HepG2 (cell line): Measurements from ENCODE around the gene TIMM17B. TPM values are rescaled to one million over a fixed set of nuclear protein-coding genes. Genes with fewer than 3 reads are reported as not detected.

Experiments
- CBX2 ChIP-seq, 2 experiments: fragments of 200-600 bp in 1 of 2; sonication (generic); formaldehyde crosslinking in 1 of 2; IDR thresholded peaks; 2 replicates each; pipeline versions ENCODE4 v1.7.0 to v1.8.1; 2018 to 2022; ENCODE audit warnings: low read depth in 2 of 2, low read length in 1 of 2, mild to moderate bottlenecking in 1 of 2, missing genetic modification reagents in 1 of 2
- CC2D1A ChIP-seq: sonication (generic); formaldehyde crosslinking; IDR thresholded peaks from 2 replicates; pipeline ENCODE4 v1.8.1; 2023; ENCODE audit warnings: mild to moderate bottlenecking, missing genetic modification reagents
- EEA1 ChIP-seq: sonication (generic); formaldehyde crosslinking; IDR thresholded peaks from 2 replicates; pipeline ENCODE4 v1.5.1; 2020; ENCODE audit warnings: mild to moderate bottlenecking, missing genetic modification reagents, borderline replicate concordance
- FIP1L1 ChIP-seq: fragments of 200-400 bp; formaldehyde crosslinking; IDR thresholded peaks from 2 replicates; pipeline ENCODE4 v1.6.1; 2018; ENCODE audit warnings: low read depth, mild to moderate bottlenecking, low read length, moderate library complexity, borderline replicate concordance; ENCODE audit not compliant: insufficient read depth
- GMEB1 ChIP-seq: sonication (generic); formaldehyde crosslinking; IDR thresholded peaks from 2 replicates; pipeline ENCODE4 v1.5.1; 2020; ENCODE audit warnings: missing genetic modification reagents, mild to moderate bottlenecking, borderline replicate concordance
- NFYB ChIP-seq: sonication (generic); formaldehyde crosslinking; IDR thresholded peaks from 2 replicates; pipeline ENCODE4 v1.4.0; 2020; ENCODE audit warnings: missing genetic modification reagents
- SMAD3 ChIP-seq: sonication (generic); formaldehyde crosslinking; IDR thresholded peaks from 2 replicates; pipeline ENCODE4 v1.4.0; 2020; ENCODE audit warnings: missing genetic modification reagents
- TRAFD1 ChIP-seq: sonication (generic); formaldehyde crosslinking; IDR thresholded peaks from 2 replicates; pipeline ENCODE4 v1.5.1; 2020; ENCODE audit warnings: missing genetic modification reagents, mild to moderate bottlenecking, borderline replicate concordance
- ZFYVE20 ChIP-seq: sonication (generic); formaldehyde crosslinking; IDR thresholded peaks from 2 replicates; pipeline ENCODE4 v1.8.0; 2023; ENCODE audit warnings: low read depth, mild to moderate bottlenecking, moderate library complexity, missing genetic modification reagents, borderline replicate concordance
- ZNF160 ChIP-seq: sonication (generic); formaldehyde crosslinking; IDR thresholded peaks from 2 replicates; pipeline ENCODE4 v1.8.0; 2022; ENCODE audit warnings: mild to moderate bottlenecking, inconsistent platforms, missing genetic modification reagents
- ZNF205 ChIP-seq: IDR thresholded peaks from 2 replicates; pipeline ENCODE4 v1.6.1; 2018; ENCODE audit warnings: missing biosample characterization, missing genetic modification reagents
- ZNF350 ChIP-seq: sonication (generic); formaldehyde crosslinking; IDR thresholded peaks from 2 replicates; pipeline ENCODE4 v1.4.0; 2020; ENCODE audit warnings: mild to moderate bottlenecking, low read depth, missing genetic modification reagents, borderline replicate concordance
- ZNF687 ChIP-seq: sonication (generic); formaldehyde crosslinking; IDR thresholded peaks from 2 replicates; pipeline ENCODE4 v1.5.1; 2020; ENCODE audit warnings: mild to moderate bottlenecking, missing genetic modification reagents, moderate library complexity
- ZNF788 ChIP-seq: sonication (generic); formaldehyde crosslinking; IDR thresholded peaks from 2 replicates; pipeline ENCODE4 v1.5.0; 2020; ENCODE audit warnings: mild to moderate bottlenecking, missing genetic modification reagents, borderline replicate concordance
- ZNF878 ChIP-seq: sonication (generic); formaldehyde crosslinking; IDR thresholded peaks from 2 replicates; pipeline ENCODE4 v1.8.1; 2023; ENCODE audit warnings: mild to moderate bottlenecking, missing genetic modification reagents, moderate library complexity
- polyA plus RNA-seq, 8 experiments: library from polyadenylated mRNA; depleted of rRNA in 3 of 8; stranded (reverse) in 7 of 8; unstranded in 1 of 8; fragments of >200 nt; fragmentation: Illumina TruSeq in 4 of 8; extraction: Trizol in 4 of 8; gene quantifications; 2 replicates each; pipeline versions ENCODE4 v1.2.1 to v1.2.3, GENCODE V29; 2011 to 2016; ENCODE audit warnings: low read depth in 4 of 8, missing spikeins in 1 of 8, mixed read lengths in 1 of 8; ENCODE audit not compliant: insufficient read depth in 1 of 8
- total RNA-seq, 5 experiments: library from RNA; depleted of rRNA; stranded (reverse); fragments of >200 nt; fragmentation: Illumina TruSeq; extraction: Trizol; gene quantifications; 2 replicates each; pipeline ENCODE4 v1.2.3, GENCODE V29; 2016; ENCODE audit warnings: low read depth in 1 of 5

Gene TIMM17B
- total and polyA plus RNA-seq, 2 of the 13 experiments (the other 11 are each of a cell fraction or from before 2014, with no cell fraction given) = 56.0 to 72.5 TPM

- TF ChIP-seq ZNF687 (CRISPR knock-in tag) (peak; percentile 79), GMEB1 (peak; percentile 96), ZNF160 (CRISPR knock-in tag) (no peak), NFYB (peak; percentile 85), CC2D1A (CRISPR knock-in tag) (no peak), ZNF878 (CRISPR knock-in tag) (no peak), CBX2 (IDR thresholded peaks at IDR 0.05; ENCODE audit: low read depth, low read length) (no peak), CBX2 (CRISPR knock-in tag; IDR thresholded peaks at IDR 0.05; ENCODE audit: low read depth) (no peak), ZNF350 (CRISPR knock-in tag) (no peak), ZNF788 (CRISPR knock-in tag) (peak; percentile 25; the same call in 1 of the 2 replicates), EEA1 (no peak), ZFYVE20 (CRISPR knock-in tag) (no peak), ZNF205 (CRISPR knock-in tag) (no peak), TRAFD1 (CRISPR knock-in tag) (no peak), SMAD3 (CRISPR knock-in tag) (no peak), FIP1L1 (no peak)
These were observed at the start of gene TIMM17B, which contains the start of gene PQBP1 (continued) for GRCh38 chrX:48897625-48898306.
